ENCODE data around the gene CD74. TPM values are rescaled to one million over a fixed set of nuclear protein-coding genes. Genes with fewer than 3 reads are reported as not detected.

CD74 gene
- total RNA-seq, 1 donor from 2014 or later = not detected

DNA sequence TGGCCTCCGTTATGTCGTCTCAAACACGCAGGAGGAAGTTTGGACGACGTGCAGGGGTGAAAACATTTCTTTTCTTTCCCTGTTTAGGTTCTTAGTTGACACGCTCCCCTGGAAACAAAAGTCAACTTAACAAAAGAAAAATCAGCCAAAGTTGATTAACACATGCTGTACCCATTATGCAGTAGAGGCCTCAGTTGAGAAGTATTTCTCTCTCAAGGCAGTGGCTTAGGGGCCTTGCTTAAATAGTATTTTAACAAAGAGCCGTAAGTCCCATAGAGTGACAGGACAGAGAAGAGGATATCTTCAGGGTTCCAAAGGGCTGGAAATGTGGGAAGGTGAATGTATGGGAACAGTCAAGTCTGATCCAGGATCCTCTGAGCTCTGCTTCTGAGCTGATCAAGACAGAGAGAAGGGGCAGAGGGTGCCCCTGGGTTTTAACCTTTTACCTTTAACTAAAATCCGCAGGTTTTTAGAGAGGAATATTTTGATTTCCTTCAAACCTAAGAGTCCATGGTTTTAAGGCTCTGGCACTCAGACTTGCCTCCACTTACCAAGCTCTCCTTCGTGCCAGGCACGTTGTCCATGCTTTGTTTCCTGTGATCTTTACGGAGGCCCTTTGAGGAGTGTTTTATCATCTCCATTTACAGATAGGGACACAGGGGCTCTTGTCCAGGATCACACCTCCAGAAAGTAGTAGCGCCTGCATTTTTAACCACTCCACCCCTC is 629 bp upstream of the CD74 start:
- no peak for TF ChIP-seq CTCF (IDR thresholded peaks at IDR 0.05)
- no peak for DNase-seq (ENCODE audit: extremely low spot score, unreplicated experiment)
- Mint-ChIP-seq H3K27me3 (ENCODE audit: unreplicated experiment) (peaks cover 3% of the 10 kb centered on the region), H3K4me3 (ENCODE audit: unreplicated experiment) (no peak overlapping the region), H3K27ac (ENCODE audit: unreplicated experiment) (no peak overlapping the region), H3K9me3 (ENCODE audit: unreplicated experiment) (no peaks in the 10 kb centered on the region), H3K4me1 (ENCODE audit: unreplicated experiment) (peaks cover 7% of the 10 kb centered on the region), H3K36me3 (ENCODE audit: unreplicated experiment) (no peaks in the 10 kb centered on the region)

- no peaks in the 10 kb centered on the region for H3K36me3 Mint-ChIP-seq (ENCODE audit: unreplicated experiment)
- no peak for DNase-seq (ENCODE audit: extremely low spot score, unreplicated experiment)
These were observed 1.3 kb downstream of the CD74 start for GRCh38 chr5:150411245-150411979.

DNA sequence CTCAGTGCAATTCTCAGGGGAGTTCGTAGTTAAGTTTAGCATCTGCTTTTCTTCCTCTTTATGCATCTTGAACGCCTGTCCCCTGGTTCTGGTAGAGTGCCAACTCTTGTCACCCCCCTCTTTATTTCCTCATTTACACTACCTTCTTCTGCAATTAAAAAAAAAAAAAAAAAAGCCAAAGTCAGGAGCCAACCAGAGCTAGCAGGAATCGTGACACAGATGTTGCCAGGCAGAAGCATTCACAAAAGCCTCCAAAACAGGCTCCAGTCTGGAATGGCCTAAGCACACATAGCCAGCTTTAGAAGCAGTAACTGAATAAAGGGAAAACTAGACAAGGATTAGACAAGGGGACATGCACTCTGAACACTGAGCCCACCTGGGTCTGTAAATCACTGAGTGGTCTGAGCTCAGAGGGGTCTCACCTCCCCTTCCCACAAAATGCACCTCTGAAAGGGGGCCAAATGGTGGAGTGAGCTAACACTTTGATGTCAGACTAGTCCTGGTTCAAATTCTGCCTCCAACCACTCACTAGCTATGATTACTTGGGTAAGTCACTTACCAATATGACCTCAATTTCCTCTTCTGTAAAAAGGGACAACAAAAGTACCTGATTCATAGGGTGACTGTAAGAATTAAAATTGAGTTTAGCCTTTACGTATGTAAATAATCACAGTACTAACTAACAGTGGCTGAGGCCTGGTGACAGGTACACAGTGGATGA is 2.0 kb downstream of the CD74 start:
- Mint-ChIP-seq H3K27ac (ENCODE audit: unreplicated experiment) (no peak overlapping the region), H3K4me3 (ENCODE audit: unreplicated experiment) (no peak overlapping the region), H3K36me3 (ENCODE audit: unreplicated experiment) (no peaks in the 10 kb centered on the region), H3K27me3 (ENCODE audit: unreplicated experiment) (no peaks in the 10 kb centered on the region), H3K9me3 (ENCODE audit: unreplicated experiment) (no peaks in the 10 kb centered on the region), H3K4me1 (ENCODE audit: unreplicated experiment) (peaks cover 7% of the 10 kb centered on the region)
- DNase-seq (ENCODE audit: extremely low spot score, unreplicated experiment) = no peak
- TF ChIP-seq CTCF (IDR thresholded peaks at IDR 0.05) = no peak

More at GRCh38 chr5:150411245-150411979, 1.3 kb downstream of the CD74 start:
- H3K27ac Mint-ChIP-seq (ENCODE audit: unreplicated experiment) = no peak overlapping the region
- H3K4me1 Mint-ChIP-seq (ENCODE audit: unreplicated experiment) = peaks cover 7% of the 10 kb centered on the region
- no peaks in the 10 kb centered on the region for H3K9me3 Mint-ChIP-seq (ENCODE audit: unreplicated experiment)
- no peak overlapping the region for H3K4me3 Mint-ChIP-seq (ENCODE audit: unreplicated experiment)
- peaks cover 3% of the 10 kb centered on the region for H3K27me3 Mint-ChIP-seq (ENCODE audit: unreplicated experiment)
- TF ChIP-seq CTCF (IDR thresholded peaks at IDR 0.05) = no peak

DNA sequence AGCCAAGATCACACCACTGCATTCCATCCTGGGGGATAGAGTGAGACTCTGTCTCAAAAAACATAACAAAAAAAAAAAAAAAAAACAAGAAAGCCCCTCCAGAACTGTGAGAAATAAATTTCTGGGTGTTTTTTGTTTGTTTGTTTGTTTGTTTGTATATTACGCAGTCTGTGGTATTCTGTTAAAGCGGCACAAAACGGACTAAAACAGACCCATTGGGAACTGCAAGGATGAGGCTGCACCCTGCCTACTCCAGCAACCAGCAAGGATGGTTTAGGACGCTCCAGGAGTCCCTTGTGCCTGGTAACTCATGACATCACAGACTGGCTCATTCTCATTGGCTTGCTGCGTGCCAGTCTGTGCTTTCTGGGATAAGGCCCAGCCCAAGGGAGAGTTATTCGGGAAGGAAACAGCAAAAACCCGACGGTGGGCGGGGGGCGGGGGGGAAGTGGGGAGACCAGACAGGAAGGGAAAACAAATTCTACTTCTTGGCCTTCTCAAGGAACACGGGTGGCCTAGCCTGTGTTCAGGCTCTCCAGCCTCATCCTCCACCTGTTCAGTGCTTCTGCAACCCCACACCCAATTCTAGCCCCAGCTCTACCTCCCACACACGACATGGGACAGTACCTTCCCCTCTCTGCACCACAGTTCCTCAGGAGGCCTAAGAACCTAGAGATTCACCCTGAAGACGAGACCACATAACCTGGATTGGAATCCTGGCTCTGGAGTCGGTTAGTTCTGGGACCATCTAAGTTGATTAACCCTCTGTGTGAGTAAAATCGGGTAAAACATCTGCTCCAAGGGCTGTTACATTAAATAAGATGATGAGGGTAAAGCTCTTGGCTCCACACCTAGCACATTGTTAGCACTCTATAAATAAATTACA is 2.8 kb downstream of the CD74 start:
- Mint-ChIP-seq H3K27me3 (ENCODE audit: unreplicated experiment) (no peaks in the 10 kb centered on the region), H3K36me3 (ENCODE audit: unreplicated experiment) (no peaks in the 10 kb centered on the region), H3K4me3 (ENCODE audit: unreplicated experiment) (no peak overlapping the region), H3K9me3 (ENCODE audit: unreplicated experiment) (no peaks in the 10 kb centered on the region), H3K4me1 (ENCODE audit: unreplicated experiment) (peaks cover 7% of the 10 kb centered on the region), H3K27ac (ENCODE audit: unreplicated experiment) (no peak overlapping the region)
- TF ChIP-seq CTCF (IDR thresholded peaks at IDR 0.05) = no peak
- DNase-seq (ENCODE audit: extremely low spot score, unreplicated experiment) = peak; percentile 89

Data from osteocyte (in vitro differentiated cells).